ENCODE measurements around the gene ALPI. TPM values are rescaled to one million over a fixed set of nuclear protein-coding genes. Genes with fewer than 3 reads are reported as not detected.

ALPI gene
- total and polyA plus RNA-seq, 2 donors (not counting 3 experiments of a cell fraction or from before 2014, with no cell fraction given) = not detected

- H3K4me1 ChIP-seq (ENCODE audit: control insufficient read depth, extremely low read depth, insufficient read depth, low read length) = no peaks in the 10 kb centered on the region
- no peaks in the 10 kb centered on the region for H3K9me1 ChIP-seq (replicated peaks; ENCODE audit: control insufficient read depth, extremely low read depth, insufficient read depth, low read length)
- dilution Hi-C loops (cut with MboI; ENCODE audit: extremely low pct_ligation_motif_present, low sequenced_read_pairs) (no loop called here), intact Hi-C loops (cut with micrococcal nuclease) (no loop called here)
- no peaks in the 10 kb centered on the region for H3K36me3 ChIP-seq (ENCODE audit: control insufficient read depth in 2 of 2, extremely low read depth in 1 of 2, insufficient read depth in 2 of 2, low read length in 2 of 2)
- H3K4me3 ChIP-seq (replicated peaks in 1 of 3; ENCODE audit: insufficient read depth in 1 of 3, low read depth in 1 of 3, low read length in 3 of 3) = no peak overlapping the region
- DNase-seq (ENCODE audit: low read depth, low spot score) (no peak), FAIRE-seq (no peak)
- no peak overlapping the region for H3K27ac ChIP-seq (ENCODE audit: insufficient read depth, low read depth, low read length)
- H3K4me2 ChIP-seq (ENCODE audit: insufficient read depth, low read length) = no peak overlapping the region
- ChIA-PET CTCF (no interaction called here), POLR2A (no interaction called here)
- H3K9me3 ChIP-seq (replicated peaks; ENCODE audit: control insufficient read depth, insufficient read depth, low read length) = no peaks in the 10 kb centered on the region
- H3K79me2 ChIP-seq (ENCODE audit: control insufficient read depth, insufficient read depth, low read length) = no peaks in the 10 kb centered on the region
- no peak overlapping the region for H3K9ac ChIP-seq (replicated peaks; ENCODE audit: extremely low read depth, insufficient read depth, low read length)
- no peaks in the 10 kb centered on the region for H4K20me1 ChIP-seq (replicated peaks; ENCODE audit: control insufficient read depth, extremely low read depth, insufficient read depth, low read length)
- BruUV-seq (replicated peaks) = no TSS peak
- no peak overlapping the region for H2AFZ ChIP-seq (ENCODE audit: low read depth, low read length)
- TF ChIP-seq GATA2 (IDR thresholded peaks at IDR 0.05; ENCODE audit: insufficient read depth, insufficient read length, low read depth, low read length) = no peak
- no peak for TF ChIP-seq FOS (IDR thresholded peaks at IDR 0.05; ENCODE audit: borderline replicate concordance, insufficient read depth, low read length)
- TF ChIP-seq POLR2AphosphoS5 (IDR thresholded peaks at IDR 0.05; ENCODE audit: insufficient read depth, low read depth, low read length) = no peak
- no peak for TF ChIP-seq CTCF (IDR thresholded peaks at IDR 0.05; ENCODE audit: extremely low read depth in 1 of 2, insufficient read depth in 1 of 2, low read depth in 1 of 2, low read length in 2 of 2)
- TF ChIP-seq EZH2 (IDR thresholded peaks at IDR 0.05; ENCODE audit: borderline replicate concordance, low read depth, low read length, severe bottlenecking) = no peak
- no peak for TF ChIP-seq JUN (IDR thresholded peaks at IDR 0.05; ENCODE audit: borderline replicate concordance, insufficient read depth, insufficient read length, low read depth)
- no peak for TF ChIP-seq POLR2A (IDR thresholded peaks at IDR 0.05; ENCODE audit: low read depth, low read length)
- TF ChIP-seq MAX (IDR thresholded peaks at IDR 0.05; ENCODE audit: insufficient read depth, insufficient read length) = no peak
- no peak for TF ChIP-seq MYC (IDR thresholded peaks at IDR 0.05; ENCODE audit: low read depth, low read length)
- peaks cover 32 to 48% of the 10 kb centered on the region in 2 experiments for H3K27me3 ChIP-seq (ENCODE audit: control insufficient read depth in 2 of 2, insufficient read depth in 2 of 2, low read length in 2 of 2)
Observed at GRCh38 chr2:232485348-232485756, 29.4 kb downstream of the ALPI start.

All from endothelial cell of umbilical vein (primary cell).